WTC11 (cell line): Measurements from ENCODE around the gene DHTKD1. TPM values are rescaled to one million over a fixed set of nuclear protein-coding genes. Genes with fewer than 3 reads are reported as not detected.

ENCODE experiments used
- ATAC-seq: fragments of 200-7000 bp; cut with Tn5 transposase; 2 replicates; pipeline ENCODE4 v1.10.0; 2021; ENCODE audit warnings: mild to moderate bottlenecking, moderate library complexity
- CTCF ChIA-PET: fragments of 300-600 bp; sonication (Branson Sonifier 250); formaldehyde crosslinking; loops from one replicate; lab custom pipeline; 2021; ENCODE audit warnings: antibody characterized with exemption; lab: Charles Lee
- POLR2A ChIA-PET: fragments of 350-600 bp; sonication (Branson Sonifier 250); formaldehyde crosslinking; loops from one replicate; lab custom pipeline; 2021; ENCODE audit warnings: antibody characterized with exemption; lab: Charles Lee
- DNase-seq: peaks from one replicate; pipeline ENCODE4 v3.0.0; 2021; ENCODE audit warnings: low spot score
- H3K27ac Mint-ChIP-seq: 2 replicates; pipeline ENCODE4 v1.8.0; 2021; ENCODE audit warnings: mixed read lengths
- H3K27me3 Mint-ChIP-seq: 2 replicates; pipeline ENCODE4 v1.8.0; 2021; ENCODE audit warnings: low read depth, mild to moderate bottlenecking, moderate library complexity, mixed read lengths
- H3K36me3 Mint-ChIP-seq: 2 replicates; pipeline ENCODE4 v1.8.0; 2021; ENCODE audit warnings: mixed read lengths
- H3K4me1 Mint-ChIP-seq: 2 replicates; pipeline ENCODE4 v1.8.0; 2022; ENCODE audit warnings: mixed read lengths
- H3K4me3 Mint-ChIP-seq: 2 replicates; pipeline ENCODE4 v1.8.0; 2021; ENCODE audit warnings: mild to moderate bottlenecking, moderate library complexity, mixed read lengths
- H3K9me3 Mint-ChIP-seq: 2 replicates; pipeline ENCODE4 v1.8.0; 2021; ENCODE audit warnings: mixed read lengths
- ETV6 ChIP-seq: sonication (generic); formaldehyde crosslinking; IDR thresholded peaks from 2 replicates; pipeline ENCODE4 v1.8.1; 2022; ENCODE audit warnings: mild to moderate bottlenecking, missing genetic modification reagents
- GRHL2 ChIP-seq: fragments of 250-450 bp; sonication (Bioruptor Pico); IDR thresholded peaks from 2 replicates; pipeline ENCODE4 v1.8.0; 2022; ENCODE audit warnings: mild to moderate bottlenecking, moderate library complexity; ENCODE audit not compliant: insufficient replicate concordance, severe bottlenecking
- MXD4 ChIP-seq: fragments of 250-450 bp; sonication (Bioruptor Pico); IDR thresholded peaks from 2 replicates; pipeline ENCODE4 v1.8.0; 2021; ENCODE audit warnings: mild to moderate bottlenecking, moderate library complexity, borderline replicate concordance
- MYBL2 ChIP-seq: sonication (generic); formaldehyde crosslinking; IDR thresholded peaks from 2 replicates; pipeline ENCODE4 v1.8.1; 2023; ENCODE audit warnings: mild to moderate bottlenecking, moderate library complexity, missing genetic modification reagents
- NFATC4 ChIP-seq: fragments of 250-450 bp; sonication (Bioruptor Pico); IDR thresholded peaks from 2 replicates; pipeline ENCODE4 v1.9.0; 2021; ENCODE audit warnings: mild to moderate bottlenecking
- NFE2L1 ChIP-seq: sonication (generic); formaldehyde crosslinking; IDR thresholded peaks from 2 replicates; pipeline ENCODE4 v1.8.1; 2023; ENCODE audit warnings: missing genetic modification reagents
- NFYB ChIP-seq: sonication (generic); formaldehyde crosslinking; conservative IDR thresholded peaks from 2 replicates; pipeline ENCODE4 v1.8.0; 2022; ENCODE audit warnings: low read depth, missing genetic modification reagents
- NR3C1 ChIP-seq: sonication (generic); formaldehyde crosslinking; conservative IDR thresholded peaks from 2 replicates; pipeline ENCODE4 v1.8.1; 2023; ENCODE audit warnings: low read depth, mild to moderate bottlenecking, missing genetic modification reagents
- OVOL2 ChIP-seq: fragments of 250-450 bp; sonication (Bioruptor Pico); IDR thresholded peaks from 2 replicates; pipeline ENCODE4 v1.9.0; 2021; ENCODE audit warnings: mild to moderate bottlenecking, borderline replicate concordance
- SP1 ChIP-seq: sonication (generic); formaldehyde crosslinking; conservative IDR thresholded peaks from 2 replicates; pipeline ENCODE4 v1.8.1; 2022; ENCODE audit warnings: missing genetic modification reagents
- TP53 ChIP-seq: sonication (generic); formaldehyde crosslinking; IDR thresholded peaks from 2 replicates; pipeline ENCODE4 v1.8.1; 2023; ENCODE audit warnings: mild to moderate bottlenecking, missing genetic modification reagents
- ZNF219 ChIP-seq: sonication (generic); formaldehyde crosslinking; IDR thresholded peaks from 2 replicates; pipeline ENCODE4 v1.8.0; 2023; ENCODE audit warnings: missing genetic modification reagents, mild to moderate bottlenecking, borderline replicate concordance
- ZNF396 ChIP-seq: fragments of 250-450 bp; sonication (Bioruptor Pico); IDR thresholded peaks from 2 replicates; pipeline ENCODE4 v1.8.0; 2021; ENCODE audit warnings: mild to moderate bottlenecking, moderate library complexity, borderline replicate concordance
- ZNF423 ChIP-seq: fragments of 250-450 bp; sonication (Bioruptor Pico); IDR thresholded peaks from 2 replicates; pipeline ENCODE4 v2.1.2; 2022; ENCODE audit warnings: mild to moderate bottlenecking, moderate library complexity
- total RNA-seq: library from RNA; stranded (reverse); gene quantifications from 3 replicates; pipeline ENCODE4 v1.2.3, GENCODE V29; 2021
- TF ChIP-seq, protein P1 (sequence below): sonication (generic); formaldehyde crosslinking; IDR thresholded peaks from 2 replicates; pipeline ENCODE4 v1.8.0; 2022; ENCODE audit warnings: mild to moderate bottlenecking, missing genetic modification reagents
- TF ChIP-seq, protein P2 (sequence below): sonication (generic); formaldehyde crosslinking; IDR thresholded peaks from 2 replicates; pipeline ENCODE4 v1.8.0; 2023; ENCODE audit warnings: mild to moderate bottlenecking, missing genetic modification reagents
- TF ChIP-seq, protein P3 (sequence below): sonication (generic); formaldehyde crosslinking; IDR thresholded peaks from 2 replicates; pipeline ENCODE4 v1.8.1; 2023; ENCODE audit warnings: mild to moderate bottlenecking, missing genetic modification reagents, moderate library complexity
- TF ChIP-seq, protein P4 (sequence below): sonication (generic); formaldehyde crosslinking; conservative IDR thresholded peaks from 2 replicates; pipeline ENCODE4 v1.8.1; 2023; ENCODE audit warnings: mild to moderate bottlenecking, low read depth, missing genetic modification reagents, moderate library complexity
- TF ChIP-seq, protein P5 (sequence below): sonication (generic); formaldehyde crosslinking; IDR thresholded peaks from 2 replicates; pipeline ENCODE4 v1.8.0; 2022; ENCODE audit warnings: missing genetic modification reagents
- TF ChIP-seq, protein P6 (sequence below): fragments of 250-450 bp; sonication (Bioruptor Pico); IDR thresholded peaks from 2 replicates; pipeline ENCODE4 v1.8.0; 2021; ENCODE audit warnings: mild to moderate bottlenecking
- TF ChIP-seq, protein P7 (sequence below): sonication (generic); formaldehyde crosslinking; IDR thresholded peaks from 2 replicates; pipeline ENCODE4 v1.8.0; 2022; ENCODE audit warnings: mild to moderate bottlenecking, missing genetic modification reagents
- TF ChIP-seq, protein P8 (sequence below): sonication (generic); formaldehyde crosslinking; IDR thresholded peaks from 2 replicates; pipeline ENCODE4 v1.8.0; 2022; ENCODE audit warnings: mild to moderate bottlenecking, missing genetic modification reagents

The DHTKD1 gene
- total RNA-seq, 1 experiment from 2014 or later, result 57.9 TPM

DNA sequence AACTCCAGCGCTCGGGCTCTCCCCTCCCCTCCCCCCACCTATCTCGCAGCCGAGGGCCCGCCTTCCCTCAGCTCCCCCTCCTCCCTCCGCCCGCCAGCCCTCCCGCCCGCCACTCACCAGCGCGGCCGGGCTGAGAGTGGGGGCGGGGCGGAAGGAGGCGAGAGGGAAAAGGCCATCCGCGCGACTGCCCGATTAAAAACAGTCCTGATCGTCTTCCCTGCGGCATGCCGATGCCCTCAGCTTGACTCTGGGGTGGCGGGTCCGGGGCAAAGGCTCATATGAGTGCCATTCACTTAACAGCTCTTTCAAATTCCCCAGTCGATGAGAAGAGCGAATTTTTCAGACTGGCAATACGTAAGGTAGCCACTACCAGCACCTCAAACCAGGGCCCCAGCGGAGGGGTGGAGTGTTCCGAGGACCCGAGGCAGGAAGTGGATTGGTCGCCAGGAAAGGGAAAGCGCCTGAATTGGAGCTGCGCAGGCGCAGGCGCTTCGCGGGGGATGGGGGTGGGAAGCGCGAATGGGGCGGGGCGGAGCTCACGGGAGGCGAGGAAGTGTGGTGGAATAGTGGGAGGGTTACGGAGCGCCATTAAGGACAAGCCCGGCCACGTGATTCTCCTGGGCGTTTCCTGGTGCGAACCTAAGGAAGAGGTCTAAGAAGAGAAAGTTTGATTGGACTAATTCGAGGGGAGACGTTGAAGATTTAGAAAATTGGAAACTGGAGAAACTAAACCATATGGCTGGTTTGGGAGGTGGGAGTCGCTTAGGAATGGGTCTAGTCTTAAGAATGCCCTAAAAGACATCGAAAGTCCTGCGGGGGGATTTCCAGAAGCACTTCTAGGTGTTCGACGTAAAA is 25.7 kb upstream of the DHTKD1 start, which contains the start of gene UPF2:
UPF2 (minus strand) TSS at position 13 of the 855 bp plus-strand sequence. CDS start 7,386 bp downstream, outside the sequence.
- POLR2A ChIA-PET, result interaction anchor here (0.5 to 1.2 kb wide), 8 partner anchors 21 to 1438 kb away, joined by 3 to 7 read pairs (median 4); partner anchors contain the start of genes CDC123, DHTKD1 and NUDT5
- TF ChIP-seq ZNF219 (CRISPR knock-in tag) (no peak), NFYB (CRISPR knock-in tag) (0 out of 2 replicates have a peak, but pooled peaks have one; percentile 23), NFATC4 (CRISPR knock-in tag) (no peak), MYBL2 (CRISPR knock-in tag) (peak; percentile 41; the same call in 1 of the 2 replicates), ZNF423 (no peak), TP53 (CRISPR knock-in tag) (no peak), GRHL2 (CRISPR knock-in tag) (no peak), NFE2L1 (CRISPR knock-in tag) (no peak), SP1 (CRISPR knock-in tag) (peak; percentile 92), OVOL2 (CRISPR knock-in tag) (no peak), NR3C1 (CRISPR knock-in tag) (0 out of 2 replicates have a peak, but pooled peaks have one; percentile 20), ZNF396 (CRISPR knock-in tag) (no peak), ETV6 (CRISPR knock-in tag) (0 out of 2 replicates have a peak, but pooled peaks have one; percentile 40), MXD4 (CRISPR knock-in tag) (no peak)
- TF ChIP-seq, protein P1, sequence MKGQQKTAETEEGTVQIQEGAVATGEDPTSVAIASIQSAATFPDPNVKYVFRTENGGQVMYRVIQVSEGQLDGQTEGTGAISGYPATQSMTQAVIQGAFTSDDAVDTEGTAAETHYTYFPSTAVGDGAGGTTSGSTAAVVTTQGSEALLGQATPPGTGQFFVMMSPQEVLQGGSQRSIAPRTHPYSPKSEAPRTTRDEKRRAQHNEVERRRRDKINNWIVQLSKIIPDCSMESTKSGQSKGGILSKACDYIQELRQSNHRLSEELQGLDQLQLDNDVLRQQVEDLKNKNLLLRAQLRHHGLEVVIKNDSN (CRISPR knock-in tag), result peak; percentile 92
- TF ChIP-seq, protein P2, sequence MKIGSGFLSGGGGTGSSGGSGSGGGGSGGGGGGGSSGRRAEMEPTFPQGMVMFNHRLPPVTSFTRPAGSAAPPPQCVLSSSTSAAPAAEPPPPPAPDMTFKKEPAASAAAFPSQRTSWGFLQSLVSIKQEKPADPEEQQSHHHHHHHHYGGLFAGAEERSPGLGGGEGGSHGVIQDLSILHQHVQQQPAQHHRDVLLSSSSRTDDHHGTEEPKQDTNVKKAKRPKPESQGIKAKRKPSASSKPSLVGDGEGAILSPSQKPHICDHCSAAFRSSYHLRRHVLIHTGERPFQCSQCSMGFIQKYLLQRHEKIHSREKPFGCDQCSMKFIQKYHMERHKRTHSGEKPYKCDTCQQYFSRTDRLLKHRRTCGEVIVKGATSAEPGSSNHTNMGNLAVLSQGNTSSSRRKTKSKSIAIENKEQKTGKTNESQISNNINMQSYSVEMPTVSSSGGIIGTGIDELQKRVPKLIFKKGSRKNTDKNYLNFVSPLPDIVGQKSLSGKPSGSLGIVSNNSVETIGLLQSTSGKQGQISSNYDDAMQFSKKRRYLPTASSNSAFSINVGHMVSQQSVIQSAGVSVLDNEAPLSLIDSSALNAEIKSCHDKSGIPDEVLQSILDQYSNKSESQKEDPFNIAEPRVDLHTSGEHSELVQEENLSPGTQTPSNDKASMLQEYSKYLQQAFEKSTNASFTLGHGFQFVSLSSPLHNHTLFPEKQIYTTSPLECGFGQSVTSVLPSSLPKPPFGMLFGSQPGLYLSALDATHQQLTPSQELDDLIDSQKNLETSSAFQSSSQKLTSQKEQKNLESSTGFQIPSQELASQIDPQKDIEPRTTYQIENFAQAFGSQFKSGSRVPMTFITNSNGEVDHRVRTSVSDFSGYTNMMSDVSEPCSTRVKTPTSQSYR (CRISPR knock-in tag), result peak; percentile 90; the same call in 1 of the 2 replicates
- TF ChIP-seq, protein P3, sequence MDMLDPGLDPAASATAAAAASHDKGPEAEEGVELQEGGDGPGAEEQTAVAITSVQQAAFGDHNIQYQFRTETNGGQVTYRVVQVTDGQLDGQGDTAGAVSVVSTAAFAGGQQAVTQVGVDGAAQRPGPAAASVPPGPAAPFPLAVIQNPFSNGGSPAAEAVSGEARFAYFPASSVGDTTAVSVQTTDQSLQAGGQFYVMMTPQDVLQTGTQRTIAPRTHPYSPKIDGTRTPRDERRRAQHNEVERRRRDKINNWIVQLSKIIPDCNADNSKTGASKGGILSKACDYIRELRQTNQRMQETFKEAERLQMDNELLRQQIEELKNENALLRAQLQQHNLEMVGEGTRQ, result peak; percentile 94
- TF ChIP-seq, protein P4, sequence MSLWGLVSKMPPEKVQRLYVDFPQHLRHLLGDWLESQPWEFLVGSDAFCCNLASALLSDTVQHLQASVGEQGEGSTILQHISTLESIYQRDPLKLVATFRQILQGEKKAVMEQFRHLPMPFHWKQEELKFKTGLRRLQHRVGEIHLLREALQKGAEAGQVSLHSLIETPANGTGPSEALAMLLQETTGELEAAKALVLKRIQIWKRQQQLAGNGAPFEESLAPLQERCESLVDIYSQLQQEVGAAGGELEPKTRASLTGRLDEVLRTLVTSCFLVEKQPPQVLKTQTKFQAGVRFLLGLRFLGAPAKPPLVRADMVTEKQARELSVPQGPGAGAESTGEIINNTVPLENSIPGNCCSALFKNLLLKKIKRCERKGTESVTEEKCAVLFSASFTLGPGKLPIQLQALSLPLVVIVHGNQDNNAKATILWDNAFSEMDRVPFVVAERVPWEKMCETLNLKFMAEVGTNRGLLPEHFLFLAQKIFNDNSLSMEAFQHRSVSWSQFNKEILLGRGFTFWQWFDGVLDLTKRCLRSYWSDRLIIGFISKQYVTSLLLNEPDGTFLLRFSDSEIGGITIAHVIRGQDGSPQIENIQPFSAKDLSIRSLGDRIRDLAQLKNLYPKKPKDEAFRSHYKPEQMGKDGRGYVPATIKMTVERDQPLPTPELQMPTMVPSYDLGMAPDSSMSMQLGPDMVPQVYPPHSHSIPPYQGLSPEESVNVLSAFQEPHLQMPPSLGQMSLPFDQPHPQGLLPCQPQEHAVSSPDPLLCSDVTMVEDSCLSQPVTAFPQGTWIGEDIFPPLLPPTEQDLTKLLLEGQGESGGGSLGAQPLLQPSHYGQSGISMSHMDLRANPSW, result no peak
- TF ChIP-seq, protein P5, sequence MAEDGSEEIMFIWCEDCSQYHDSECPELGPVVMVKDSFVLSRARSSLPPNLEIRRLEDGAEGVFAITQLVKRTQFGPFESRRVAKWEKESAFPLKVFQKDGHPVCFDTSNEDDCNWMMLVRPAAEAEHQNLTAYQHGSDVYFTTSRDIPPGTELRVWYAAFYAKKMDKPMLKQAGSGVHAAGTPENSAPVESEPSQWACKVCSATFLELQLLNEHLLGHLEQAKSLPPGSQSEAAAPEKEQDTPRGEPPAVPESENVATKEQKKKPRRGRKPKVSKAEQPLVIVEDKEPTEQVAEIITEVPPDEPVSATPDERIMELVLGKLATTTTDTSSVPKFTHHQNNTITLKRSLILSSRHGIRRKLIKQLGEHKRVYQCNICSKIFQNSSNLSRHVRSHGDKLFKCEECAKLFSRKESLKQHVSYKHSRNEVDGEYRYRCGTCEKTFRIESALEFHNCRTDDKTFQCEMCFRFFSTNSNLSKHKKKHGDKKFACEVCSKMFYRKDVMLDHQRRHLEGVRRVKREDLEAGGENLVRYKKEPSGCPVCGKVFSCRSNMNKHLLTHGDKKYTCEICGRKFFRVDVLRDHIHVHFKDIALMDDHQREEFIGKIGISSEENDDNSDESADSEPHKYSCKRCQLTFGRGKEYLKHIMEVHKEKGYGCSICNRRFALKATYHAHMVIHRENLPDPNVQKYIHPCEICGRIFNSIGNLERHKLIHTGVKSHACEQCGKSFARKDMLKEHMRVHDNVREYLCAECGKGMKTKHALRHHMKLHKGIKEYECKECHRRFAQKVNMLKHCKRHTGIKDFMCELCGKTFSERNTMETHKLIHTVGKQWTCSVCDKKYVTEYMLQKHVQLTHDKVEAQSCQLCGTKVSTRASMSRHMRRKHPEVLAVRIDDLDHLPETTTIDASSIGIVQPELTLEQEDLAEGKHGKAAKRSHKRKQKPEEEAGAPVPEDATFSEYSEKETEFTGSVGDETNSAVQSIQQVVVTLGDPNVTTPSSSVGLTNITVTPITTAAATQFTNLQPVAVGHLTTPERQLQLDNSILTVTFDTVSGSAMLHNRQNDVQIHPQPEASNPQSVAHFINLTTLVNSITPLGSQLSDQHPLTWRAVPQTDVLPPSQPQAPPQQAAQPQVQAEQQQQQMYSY (CRISPR knock-in tag), result no peak
- TF ChIP-seq, protein P6, sequence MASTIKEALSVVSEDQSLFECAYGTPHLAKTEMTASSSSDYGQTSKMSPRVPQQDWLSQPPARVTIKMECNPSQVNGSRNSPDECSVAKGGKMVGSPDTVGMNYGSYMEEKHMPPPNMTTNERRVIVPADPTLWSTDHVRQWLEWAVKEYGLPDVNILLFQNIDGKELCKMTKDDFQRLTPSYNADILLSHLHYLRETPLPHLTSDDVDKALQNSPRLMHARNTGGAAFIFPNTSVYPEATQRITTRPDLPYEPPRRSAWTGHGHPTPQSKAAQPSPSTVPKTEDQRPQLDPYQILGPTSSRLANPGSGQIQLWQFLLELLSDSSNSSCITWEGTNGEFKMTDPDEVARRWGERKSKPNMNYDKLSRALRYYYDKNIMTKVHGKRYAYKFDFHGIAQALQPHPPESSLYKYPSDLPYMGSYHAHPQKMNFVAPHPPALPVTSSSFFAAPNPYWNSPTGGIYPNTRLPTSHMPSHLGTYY (CRISPR knock-in tag), result no peak
- TF ChIP-seq, protein P7, sequence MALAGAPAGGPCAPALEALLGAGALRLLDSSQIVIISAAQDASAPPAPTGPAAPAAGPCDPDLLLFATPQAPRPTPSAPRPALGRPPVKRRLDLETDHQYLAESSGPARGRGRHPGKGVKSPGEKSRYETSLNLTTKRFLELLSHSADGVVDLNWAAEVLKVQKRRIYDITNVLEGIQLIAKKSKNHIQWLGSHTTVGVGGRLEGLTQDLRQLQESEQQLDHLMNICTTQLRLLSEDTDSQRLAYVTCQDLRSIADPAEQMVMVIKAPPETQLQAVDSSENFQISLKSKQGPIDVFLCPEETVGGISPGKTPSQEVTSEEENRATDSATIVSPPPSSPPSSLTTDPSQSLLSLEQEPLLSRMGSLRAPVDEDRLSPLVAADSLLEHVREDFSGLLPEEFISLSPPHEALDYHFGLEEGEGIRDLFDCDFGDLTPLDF (CRISPR knock-in tag), result no peak
- TF ChIP-seq, protein P8, sequence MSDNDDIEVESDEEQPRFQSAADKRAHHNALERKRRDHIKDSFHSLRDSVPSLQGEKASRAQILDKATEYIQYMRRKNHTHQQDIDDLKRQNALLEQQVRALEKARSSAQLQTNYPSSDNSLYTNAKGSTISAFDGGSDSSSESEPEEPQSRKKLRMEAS (CRISPR knock-in tag), result peak; percentile 51; the same call in 1 of the 2 replicates

More for the DNA sequence above, 25.7 kb upstream of the DHTKD1 start, which contains the start of gene UPF2:
- Mint-ChIP-seq H3K36me3 (no peaks in the 10 kb centered on the region), H3K27me3 (no peaks in the 10 kb centered on the region), H3K27ac (peak within 1 kb of the TSS; percentile 100), H3K4me3 (peak within 1 kb of the TSS; percentile 92), H3K9me3 (no peaks in the 10 kb centered on the region), H3K4me1 (peaks cover 22% of the 10 kb centered on the region)
- peak; percentile 94 for ATAC-seq
- CTCF ChIA-PET, result interaction anchor here (1.0 to 1.9 kb wide), 5 partner anchors 56 to 260 kb away, joined by 3 to 5 read pairs (median 3); partner anchors contain the start of genes CDC123 and NUDT5
- peak; percentile 97 for DNase-seq
